ENCODE data around the gene CLN6.
A peak's percentile ranks its signal among the peaks of the same experiment; 100 is the strongest.
"Not testable (repeated sequence)": the region's sequence is repeated elsewhere in the genome, so short reads cannot be mapped to it uniquely, and the experiment has no call there.

The CLN6 gene

DNA sequence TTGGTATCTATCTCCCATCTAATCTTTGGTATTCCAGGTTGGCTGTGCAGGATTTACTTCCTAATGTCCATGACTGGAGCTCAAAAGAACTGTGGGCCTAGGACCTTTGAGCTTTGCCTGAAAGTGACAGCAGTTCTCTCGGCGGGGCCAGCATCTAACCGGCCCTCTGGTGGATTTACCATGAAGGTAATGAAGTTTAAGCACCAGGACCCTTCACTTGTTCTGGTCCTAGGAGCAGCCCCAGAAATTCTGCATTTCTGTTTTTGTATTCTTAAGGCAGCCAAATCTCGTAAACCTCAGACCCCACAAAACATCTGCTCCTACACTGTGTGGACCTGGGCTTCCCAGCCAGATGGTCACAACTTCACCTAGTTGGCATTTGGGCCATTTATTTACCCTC is 37.4 kb downstream of the CLN6 start:
- no peak for DNase-seq

DNA sequence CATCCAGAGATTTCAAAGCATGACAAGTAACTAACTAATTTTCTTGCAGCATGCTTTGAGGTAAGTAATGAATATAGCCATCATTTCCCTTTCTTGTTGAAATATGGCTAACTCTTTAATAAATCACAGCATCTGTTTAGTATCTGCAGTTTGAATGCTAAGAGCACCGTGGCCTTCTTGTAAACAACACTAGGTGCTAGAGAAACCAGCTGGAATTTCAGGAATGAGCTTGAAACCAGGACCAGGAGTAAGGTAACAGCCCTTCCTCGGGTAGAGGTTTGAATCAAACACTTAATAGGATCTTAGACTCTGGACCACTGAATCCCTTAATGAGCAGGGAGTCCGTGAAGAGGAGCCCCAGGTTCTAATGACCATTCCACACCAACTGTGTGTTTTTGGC is 38.0 kb downstream of the CLN6 start:
- no peak for DNase-seq

DNA sequence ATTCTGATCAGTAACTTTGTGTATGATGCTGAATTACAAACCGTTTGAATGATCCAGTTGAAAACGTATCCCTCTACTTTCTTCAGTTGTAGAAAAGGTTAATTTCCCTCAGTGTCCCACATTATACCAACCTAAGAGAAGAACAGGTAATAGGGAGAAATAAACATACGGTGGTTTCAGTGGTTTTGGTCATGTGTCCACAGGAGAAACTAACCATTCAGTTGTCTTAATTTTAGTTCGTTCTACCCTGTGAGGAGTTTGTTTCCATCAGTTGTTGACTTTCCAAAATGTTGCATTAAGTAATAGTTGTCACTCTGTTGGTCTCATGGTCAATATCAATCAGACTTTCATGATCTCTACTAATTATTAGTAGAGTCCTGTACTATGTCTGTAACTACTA is 39.5 kb downstream of the CLN6 start:
- no peak for DNase-seq

DNA sequence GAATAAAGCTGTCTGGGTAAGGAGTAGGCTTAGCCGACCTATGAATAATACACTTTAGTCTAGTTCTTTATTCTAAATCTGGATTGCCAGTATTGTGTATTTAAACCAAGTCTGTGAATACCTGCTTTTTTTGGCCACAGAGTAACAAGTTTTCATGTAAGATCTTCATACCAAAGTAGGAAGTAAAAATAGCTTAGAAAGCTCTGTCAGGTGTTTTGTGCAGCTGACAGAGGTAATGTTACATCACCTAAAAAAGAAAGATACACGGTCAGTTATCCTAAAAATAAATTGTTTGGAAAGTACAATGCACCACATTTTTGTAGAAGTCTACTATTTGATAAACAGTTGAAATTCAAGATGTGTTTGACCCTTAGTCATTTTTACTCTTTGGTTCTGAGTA is 40.9 kb downstream of the CLN6 start:
- DNase-seq = no peak

DNA sequence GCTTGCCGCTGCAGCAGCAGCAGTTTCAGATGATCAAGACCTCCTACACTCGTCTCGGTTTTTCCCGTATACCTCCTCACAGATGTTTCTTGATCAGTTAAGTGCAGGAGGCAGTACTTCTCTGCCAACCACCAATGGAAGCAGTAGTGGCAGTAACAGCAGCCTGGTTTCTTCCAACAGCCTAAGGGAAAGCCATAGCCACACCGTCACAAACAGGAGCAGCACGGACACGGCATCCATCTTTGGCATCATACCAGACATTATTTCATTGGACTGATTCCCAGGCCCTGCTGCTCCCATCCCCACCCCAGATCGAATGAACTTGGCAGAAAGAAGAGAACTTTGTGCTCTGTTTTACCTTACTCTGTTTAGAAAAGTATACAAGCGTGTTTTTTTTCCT is 42.0 kb downstream of the CLN6 start:
- DNase-seq = peak in 21 of 51 donors; percentile 22 to 79 (median 39)

DNA sequence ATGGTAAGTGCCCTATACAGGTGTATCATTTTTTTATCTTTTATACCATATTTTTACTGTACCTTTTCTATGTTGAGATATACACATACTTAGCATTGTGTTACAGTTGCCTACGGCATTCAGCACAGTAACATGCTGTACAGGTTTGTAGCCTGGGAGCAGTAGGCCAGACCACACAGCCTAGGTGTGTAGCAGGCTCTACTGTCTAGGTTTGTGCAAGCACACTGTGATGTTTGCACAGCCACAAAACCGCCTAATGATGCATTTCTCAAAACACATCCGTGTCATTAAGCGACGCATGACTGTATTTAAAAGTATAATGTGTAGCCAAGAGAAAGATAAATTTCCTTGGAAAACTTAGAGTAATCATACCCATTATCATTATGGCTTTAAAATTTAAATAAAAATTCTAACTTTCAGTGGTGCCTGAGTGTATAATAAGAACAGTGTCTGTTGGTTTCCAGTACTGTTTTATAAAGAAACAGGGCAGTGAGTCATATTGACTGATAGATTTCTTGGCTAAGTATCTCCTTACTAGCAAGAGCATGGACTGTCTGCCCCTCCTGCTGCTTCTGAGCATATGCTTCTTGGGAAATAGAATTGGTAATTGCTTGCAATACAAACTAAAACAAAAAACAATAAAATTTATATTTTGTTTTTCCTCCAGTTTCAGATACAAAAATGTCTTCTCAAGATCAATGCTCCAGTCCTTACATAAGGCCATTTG is 42.7 kb downstream of the CLN6 start:
- DNase-seq = no peak

DNA sequence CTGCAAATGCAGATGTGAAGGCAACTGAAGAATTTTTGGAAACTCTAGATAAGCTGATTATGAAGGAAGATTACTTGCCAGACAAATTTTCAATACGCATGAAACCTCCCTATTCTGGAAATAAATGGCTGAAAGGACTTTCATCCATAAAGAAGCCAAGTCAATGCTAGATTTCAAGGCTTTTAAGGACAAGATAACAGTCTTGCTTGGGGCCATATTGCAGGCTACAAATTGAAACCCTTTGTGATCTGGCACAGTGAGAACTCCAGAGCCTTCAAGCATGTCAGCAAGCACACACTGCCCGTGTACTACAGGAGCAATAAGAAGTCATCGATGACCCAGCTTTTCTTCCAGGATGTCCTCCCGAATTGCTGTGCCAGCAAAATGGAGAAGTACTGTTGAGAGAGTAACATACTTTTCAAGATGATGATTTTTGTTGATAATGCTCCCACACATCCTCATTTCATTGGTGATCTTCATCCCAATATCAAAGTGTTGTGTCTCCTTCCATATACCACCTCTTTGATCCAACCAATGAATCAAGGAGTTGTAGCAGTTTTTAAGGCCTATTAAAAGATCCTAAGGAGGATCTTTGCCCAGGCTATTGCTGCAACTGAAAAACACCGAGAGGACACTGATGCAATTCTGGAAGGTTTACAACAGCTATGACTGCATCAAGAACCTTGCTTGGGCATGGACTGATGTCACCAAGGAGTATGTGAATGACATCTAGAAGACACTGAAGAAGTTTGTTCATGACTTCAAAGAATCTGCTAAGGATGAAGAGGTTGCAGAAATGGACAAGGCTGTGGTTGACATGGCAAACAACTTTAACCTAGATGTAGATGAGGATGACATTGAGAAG is 44.7 kb downstream of the CLN6 start:
- no peak for DNase-seq

DNA sequence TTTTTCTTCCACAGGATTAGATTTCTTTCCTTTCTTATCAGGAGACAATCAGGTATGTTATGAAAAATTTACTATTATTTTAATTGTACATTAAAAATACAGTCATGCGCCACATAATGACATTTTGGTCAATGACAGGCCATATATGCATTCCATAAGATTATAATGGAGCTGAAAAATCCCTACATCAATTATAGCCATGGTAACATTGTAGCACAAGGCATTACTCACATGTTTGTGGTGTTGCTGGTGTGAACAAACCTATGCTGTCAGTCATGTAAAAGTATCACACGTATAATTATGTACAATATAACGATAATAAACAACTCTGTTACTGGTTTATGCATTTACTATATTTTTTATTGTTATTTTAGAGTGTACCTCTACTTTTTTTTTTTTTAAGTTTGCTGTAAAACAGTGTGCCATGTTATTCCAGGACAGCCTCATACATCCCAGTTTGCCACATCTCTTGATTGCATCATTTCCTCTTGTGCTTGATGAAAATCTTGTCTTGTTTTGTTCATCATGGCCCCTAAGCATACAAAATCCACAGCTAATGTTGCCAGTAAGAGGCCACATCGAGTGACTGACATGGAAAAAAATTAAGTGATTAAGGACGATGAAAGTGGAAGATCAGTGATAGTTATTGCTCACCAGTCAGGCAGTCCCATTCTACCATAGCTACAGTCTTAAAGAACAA is 45.8 kb downstream of the CLN6 start:
- no peak for DNase-seq

DNA sequence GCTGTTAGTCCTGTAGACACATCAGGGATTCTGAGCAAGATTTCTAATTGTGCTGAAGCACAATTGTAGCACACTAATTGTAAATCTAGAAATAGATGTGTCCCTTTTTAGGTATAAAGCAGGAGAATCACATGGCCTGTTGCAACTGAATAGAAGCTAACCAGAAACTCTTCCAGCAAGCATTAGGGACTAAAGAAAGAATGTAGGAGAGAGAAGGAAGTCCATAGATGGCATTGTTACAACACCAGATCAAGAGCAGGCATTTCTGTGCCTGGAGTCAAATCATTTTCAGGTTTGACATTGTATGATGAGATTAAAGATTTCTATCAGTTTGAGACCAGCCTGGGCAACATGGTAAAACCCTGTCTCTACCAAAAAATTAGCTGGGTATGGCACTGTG is 51.8 kb downstream of the CLN6 start:
- DNase-seq = no peak

DNA sequence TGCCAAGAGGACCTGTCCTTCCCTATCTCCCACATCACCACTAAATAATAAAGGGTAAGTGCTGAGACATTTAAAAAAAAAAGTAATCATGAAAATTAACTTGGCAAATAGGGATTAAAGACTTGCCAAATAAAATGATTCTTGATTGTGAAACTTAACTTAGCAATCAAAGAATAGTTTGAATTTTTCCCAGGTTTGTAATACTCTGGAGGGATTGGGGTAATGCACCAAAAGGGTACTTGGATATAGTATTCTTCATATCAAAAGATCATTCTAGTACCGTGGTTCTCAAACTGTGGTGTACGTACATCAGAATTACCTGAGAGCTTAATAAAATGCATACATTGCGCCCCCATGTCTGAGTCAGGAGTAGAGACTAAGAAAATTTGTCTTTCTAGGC is 52.9 kb downstream of the CLN6 start:
- DNase-seq = no peak

DNA sequence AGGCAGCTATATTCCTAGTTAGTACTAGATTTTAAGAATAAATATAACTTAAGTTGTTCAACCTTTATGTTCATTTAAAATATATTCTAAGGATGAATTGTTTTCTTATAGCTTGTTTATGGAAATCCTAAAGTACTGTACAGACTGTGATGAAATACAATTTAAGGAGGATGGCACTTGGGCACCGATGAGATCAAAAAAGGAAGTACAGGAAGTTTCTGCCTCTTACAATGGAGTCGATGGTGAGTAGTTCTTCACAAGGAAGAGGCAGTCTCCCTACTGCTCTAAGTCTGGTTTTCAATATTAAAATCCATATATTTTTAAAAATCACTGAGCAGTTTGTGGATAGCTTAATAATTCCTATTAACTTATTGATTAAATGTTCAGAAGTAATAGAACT is 54.0 kb downstream of the CLN6 start:
- DNase-seq = no peak

DNA sequence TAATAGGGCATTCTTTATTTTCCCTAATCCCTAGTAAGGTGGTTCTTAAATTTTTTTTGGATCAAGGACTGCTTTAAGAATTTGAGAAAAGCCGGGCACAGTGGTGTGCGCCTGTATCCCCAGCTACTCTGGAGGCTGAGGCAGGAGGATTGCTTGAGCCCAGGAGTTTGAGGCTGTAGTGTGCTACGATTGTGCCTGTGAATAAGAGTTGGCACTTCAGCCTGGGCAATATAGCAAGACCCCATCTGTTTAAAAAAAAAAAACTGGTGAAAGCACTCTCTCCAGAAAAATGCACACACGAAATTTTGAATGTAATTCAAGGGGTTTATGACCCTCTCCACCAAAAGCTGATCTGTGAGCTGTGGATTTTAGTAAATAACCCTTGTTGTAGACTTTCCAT is 56.4 kb downstream of the CLN6 start:
- DNase-seq = no peak

DNA sequence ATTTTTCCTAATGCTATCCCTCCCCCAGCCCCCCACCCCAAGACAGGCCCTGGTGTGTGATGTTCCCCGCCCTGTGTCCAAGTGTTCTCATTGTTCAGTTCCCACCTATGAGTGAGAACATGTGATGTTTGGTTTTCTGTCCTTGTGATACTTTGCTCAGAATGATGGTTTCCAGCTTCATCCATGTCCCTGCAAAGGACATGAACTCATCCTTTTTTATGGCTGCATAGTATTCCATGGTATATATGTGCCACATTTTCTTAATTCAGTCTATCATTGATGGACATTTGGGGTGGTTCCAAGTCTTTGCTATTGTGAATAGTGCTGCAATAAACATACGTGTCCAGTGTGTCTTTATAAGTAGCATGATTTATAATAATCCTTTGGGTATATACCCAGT is 57.5 kb downstream of the CLN6 start:
- not testable (repeated sequence) for DNase-seq

DNA sequence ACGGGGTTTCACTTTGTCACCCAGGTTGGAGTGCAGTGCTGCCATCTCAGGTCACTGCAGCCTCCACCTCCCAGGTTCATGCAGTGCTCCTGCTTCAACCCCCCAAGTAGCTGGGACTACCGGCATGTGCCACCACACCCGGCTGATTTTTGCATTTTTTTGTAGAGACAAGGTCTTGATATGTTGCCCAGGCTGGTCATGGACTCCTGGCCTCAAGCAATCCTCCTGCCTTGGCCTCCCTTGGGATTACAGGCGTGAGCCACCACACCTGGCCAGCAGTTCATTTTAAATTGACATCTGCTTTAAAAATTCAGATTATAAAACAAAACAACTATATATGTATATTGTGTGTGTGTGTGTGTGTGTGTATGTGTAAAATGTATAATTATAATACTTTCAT is 62.7 kb downstream of the CLN6 start:
- no peak for DNase-seq

DNA sequence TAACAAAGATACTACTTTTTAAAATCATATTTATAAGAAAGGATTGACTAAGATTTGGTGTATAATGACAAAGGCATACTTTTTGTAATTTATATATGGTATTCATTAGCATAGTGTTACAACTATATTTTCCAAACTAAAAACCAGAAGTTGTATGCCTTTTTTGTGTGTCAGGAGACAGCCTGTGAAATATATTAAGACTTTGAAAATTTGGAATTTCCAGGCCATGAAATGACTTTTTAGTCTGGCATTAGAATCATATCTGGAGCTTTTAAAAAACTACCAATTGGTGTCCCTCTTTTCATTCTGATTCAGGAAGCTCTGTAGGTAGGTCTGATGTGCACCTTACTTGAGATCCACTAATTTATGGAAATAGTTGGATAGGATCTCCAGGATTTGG is 66.3 kb downstream of the CLN6 start:
- no peak for DNase-seq

DNA sequence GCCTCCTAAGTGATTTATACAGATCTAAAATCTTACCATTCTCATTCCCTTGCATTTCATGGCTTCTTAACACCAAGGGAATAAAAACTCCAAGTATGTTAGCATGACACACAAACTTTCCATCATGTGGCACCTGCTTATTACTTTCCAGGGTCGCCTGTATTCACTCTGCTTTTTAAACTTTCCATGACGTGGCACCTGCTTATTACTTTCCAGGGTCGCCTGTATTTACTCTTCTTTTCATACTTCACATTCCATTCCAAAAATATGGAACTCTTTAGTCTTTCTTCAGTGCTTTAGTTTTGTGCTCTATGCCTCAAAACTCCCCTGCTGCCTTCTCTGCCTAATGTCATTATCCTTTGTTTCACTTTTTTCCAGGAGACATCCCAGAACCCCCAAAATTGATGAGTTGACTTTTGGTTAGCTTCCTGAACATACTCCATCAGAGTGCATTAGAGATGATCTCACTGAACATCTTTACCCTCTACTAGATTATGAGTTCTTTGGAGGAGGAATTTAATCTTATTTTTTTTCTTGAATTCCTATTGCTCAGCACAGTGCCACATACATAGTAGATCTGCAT is 71.4 kb downstream of the CLN6 start:
- no peak for DNase-seq

DNA sequence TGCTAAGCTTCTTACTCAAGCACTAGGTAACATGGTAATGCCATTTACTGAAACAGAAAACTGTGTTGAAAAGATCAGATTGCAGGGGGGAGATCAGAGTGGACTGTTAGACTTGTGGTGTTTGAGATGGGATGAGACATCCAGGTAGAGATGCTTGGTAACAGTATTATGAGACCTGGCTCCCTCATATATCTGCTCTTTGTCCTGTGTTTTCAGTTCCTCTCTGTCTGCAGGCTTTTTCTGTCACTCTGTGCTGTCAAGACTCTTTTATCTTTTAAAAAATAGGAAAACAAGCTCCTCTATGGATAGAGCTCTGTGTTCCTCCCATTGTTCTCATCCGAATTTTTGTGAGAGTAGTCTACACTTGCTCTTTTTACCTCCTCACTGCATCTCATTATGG is 72.5 kb downstream of the CLN6 start:
- no peak for DNase-seq

Measured in hypothalamus (tissue), 51 donors.